ENCODE results near the gene VPS51. TPM values are rescaled to one million over a fixed set of nuclear protein-coding genes. Genes with fewer than 3 reads are reported as not detected.

The VPS51 gene
- total and polyA plus RNA-seq, 2 of the 13 experiments (the other 11 are each of a cell fraction or from before 2014, with no cell fraction given): 76.3 to 90.6 TPM

- TF ChIP-seq XBP1 (CRISPR knock-in tag; IDR thresholded peaks at IDR 0.05) (no peak), AGO2 (optimal IDR thresholded peaks at IDR 0.05; ENCODE audit: low read depth, low read length) (peak; percentile 97), ZNF780A (CRISPR knock-in tag; IDR thresholded peaks at IDR 0.05) (no peak), ERF (CRISPR knock-in tag; IDR thresholded peaks at IDR 0.05) (peak; percentile 77; the same call in 1 of the 2 replicates), MTF1 (CRISPR knock-in tag; IDR thresholded peaks at IDR 0.05) (0 out of 2 replicates have a peak, but pooled peaks have one; percentile 44), ZMYM3 (CRISPR knock-in tag; IDR thresholded peaks at IDR 0.05) (no peak), PCBP2 (optimal IDR thresholded peaks at IDR 0.05; ENCODE audit: low read depth, low read length, poor library complexity, severe bottlenecking) (no peak), SKI (IDR thresholded peaks at IDR 0.05; ENCODE audit: partially characterized antibody) (no peak), ZFP36 (IDR thresholded peaks at IDR 0.05; ENCODE audit: borderline replicate concordance, low read depth, low read length, partially characterized antibody) (no peak), E2F2 (CRISPR knock-in tag; IDR thresholded peaks at IDR 0.05; ENCODE audit: borderline replicate concordance) (no peak), RFXANK (CRISPR knock-in tag; IDR thresholded peaks at IDR 0.05) (peak; percentile 57; the same call in 1 of the 2 replicates), FLYWCH1 (CRISPR knock-in tag; IDR thresholded peaks at IDR 0.05) (no peak), SAFB2 (CRISPR knock-in tag; IDR thresholded peaks at IDR 0.05; ENCODE audit: borderline replicate concordance, low read depth) (no peak; the same call in none of the 2 replicates), ELF1 (CRISPR knock-in tag; IDR thresholded peaks at IDR 0.05) (peak; percentile 91), ZBTB26 (CRISPR knock-in tag; IDR thresholded peaks at IDR 0.05; ENCODE audit: borderline replicate concordance) (no peak; the same call in 1 of the 2 replicates), ZNF24 (IDR thresholded peaks at IDR 0.05) (no peak), ZNF431 (CRISPR knock-in tag; IDR thresholded peaks at IDR 0.05; ENCODE audit: borderline replicate concordance, low read depth) (peak; percentile 86), CREB3 (CRISPR knock-in tag; IDR thresholded peaks at IDR 0.05) (no peak), EZH2 (conservative IDR thresholded peaks at IDR 0.05; ENCODE audit: low read depth, low read length) (no peak), ZNF143 (CRISPR knock-in tag; IDR thresholded peaks at IDR 0.05) (no peak), SIX1 (CRISPR knock-in tag; IDR thresholded peaks at IDR 0.05; ENCODE audit: borderline replicate concordance) (no peak)
- TF ChIP-seq, protein P1, sequence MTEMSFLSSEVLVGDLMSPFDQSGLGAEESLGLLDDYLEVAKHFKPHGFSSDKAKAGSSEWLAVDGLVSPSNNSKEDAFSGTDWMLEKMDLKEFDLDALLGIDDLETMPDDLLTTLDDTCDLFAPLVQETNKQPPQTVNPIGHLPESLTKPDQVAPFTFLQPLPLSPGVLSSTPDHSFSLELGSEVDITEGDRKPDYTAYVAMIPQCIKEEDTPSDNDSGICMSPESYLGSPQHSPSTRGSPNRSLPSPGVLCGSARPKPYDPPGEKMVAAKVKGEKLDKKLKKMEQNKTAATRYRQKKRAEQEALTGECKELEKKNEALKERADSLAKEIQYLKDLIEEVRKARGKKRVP (CRISPR knock-in tag; IDR thresholded peaks at IDR 0.05): peak in 1 of 2 experiments; percentile 90; a peak in 2 of 4 replicates
- TF ChIP-seq, protein P2, sequence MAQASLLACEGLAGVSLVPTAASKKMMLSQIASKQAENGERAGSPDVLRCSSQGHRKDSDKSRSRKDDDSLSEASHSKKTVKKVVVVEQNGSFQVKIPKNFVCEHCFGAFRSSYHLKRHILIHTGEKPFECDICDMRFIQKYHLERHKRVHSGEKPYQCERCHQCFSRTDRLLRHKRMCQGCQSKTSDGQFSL (CRISPR knock-in tag; IDR thresholded peaks at IDR 0.05): no peak
These were observed 21.4 kb downstream of the VPS51 start, which contains the start of gene ZNHIT2 (continued) for GRCh38 chr11:65117206-65118096.
